OCI-LY7 (cell line): ENCODE measurements around the gene MCEE. TPM values are rescaled to one million over a fixed set of nuclear protein-coding genes. Genes with fewer than 3 reads are reported as not detected.

Experiments used
- BruUV-seq: library from RNA; stranded (reverse); fragments of 400-500 nt; replicated peaks from 2 replicates; lab custom pipeline; 2021; lab: Mats Ljungman, UMichigan
- CTCF ChIA-PET: fragments of 300-600 bp; sonication (Branson Sonifier 250); formaldehyde crosslinking; loops from one replicate; lab custom pipeline; 2022; ENCODE audit warnings: antibody characterized with exemption; ENCODE audit not compliant: unreplicated experiment; lab: Charles Lee
- POLR2A ChIA-PET: fragments of 300-600 bp; sonication (Branson Sonifier 250); formaldehyde crosslinking; loops from one replicate; lab custom pipeline; 2022; ENCODE audit warnings: antibody characterized with exemption; lab: Charles Lee
- DNase-seq: peaks from one replicate; pipeline ENCODE4 v3.0.0-alpha.2; 2015; ENCODE audit warnings: low spot score
- H2AFZ ChIP-seq: fragments of 200-600 bp; sonication (generic), shearing (Covaris generic); 2 replicates; pipeline ENCODE4 v1.6.1; 2014; ENCODE audit warnings: mild to moderate bottlenecking, antibody characterized with exemption, low read length, moderate library complexity
- H3K27ac ChIP-seq: fragments of 200-600 bp; sonication (generic); 2 replicates; pipeline ENCODE4 v1.5.1; 2014; ENCODE audit warnings: mixed run types, low read depth, mild to moderate bottlenecking, moderate library complexity, low read length, inconsistent platforms; ENCODE audit not compliant: poor library complexity, severe bottlenecking
- H3K36me3 ChIP-seq: fragments of 200-600 bp; sonication (generic); 2 replicates; pipeline ENCODE4 v1.6.1; 2014; ENCODE audit warnings: mild to moderate bottlenecking, antibody characterized with exemption, low read length, moderate library complexity, mixed read lengths; ENCODE audit not compliant: insufficient read depth
- H3K4me1 ChIP-seq: fragments of 200-600 bp; sonication (generic); 2 replicates; pipeline ENCODE4 v1.5.1; 2014; ENCODE audit warnings: mild to moderate bottlenecking, low read length; ENCODE audit not compliant: insufficient read depth, poor library complexity, severe bottlenecking
- H3K4me2 ChIP-seq: fragments of 200-600 bp; sonication (generic); 2 replicates; pipeline ENCODE4 v1.6.1; 2014; ENCODE audit warnings: mild to moderate bottlenecking, low read length
- H3K4me3 ChIP-seq: fragments of 200-600 bp; sonication (generic); 2 replicates; pipeline ENCODE4 v1.5.1; 2014; ENCODE audit warnings: mild to moderate bottlenecking, low read depth, low read length; ENCODE audit not compliant: poor library complexity, severe bottlenecking
- H3K79me2 ChIP-seq: fragments of 200-600 bp; sonication (generic); 2 replicates; pipeline ENCODE4 v1.6.1; 2016; ENCODE audit warnings: low read depth, mild to moderate bottlenecking, low read length, moderate library complexity, mixed read lengths; ENCODE audit not compliant: insufficient read depth
- H3K9me2 ChIP-seq: fragments of 200-600 bp; sonication (generic); 2 replicates; pipeline ENCODE4 v1.6.1; 2016; ENCODE audit warnings: mild to moderate bottlenecking, low read length, mixed read lengths; ENCODE audit not compliant: insufficient read depth
- H3K9me3 ChIP-seq: fragments of 200-600 bp; sonication (generic); 2 replicates; pipeline ENCODE4 v1.6.1; 2014; ENCODE audit warnings: mild to moderate bottlenecking, mixed run types, low read length, mixed read lengths
- H4K20me1 ChIP-seq: fragments of 200-600 bp; sonication (generic); 2 replicates; pipeline ENCODE4 v1.6.1; 2014; ENCODE audit warnings: mild to moderate bottlenecking, antibody characterized with exemption, low read length, moderate library complexity, mixed read lengths; ENCODE audit not compliant: insufficient read depth
- EZH2phosphoT487 ChIP-seq: fragments of 200-600 bp; sonication (generic); IDR thresholded peaks from 2 replicates; pipeline ENCODE4 v1.6.1; 2018; ENCODE audit warnings: low read depth, borderline replicate concordance, mild to moderate bottlenecking, mixed run types, antibody characterized with exemption, low read length, moderate library complexity, mixed read lengths
- intact Hi-C: fragments of 100-400 bp; cut with micrococcal nuclease; formaldehyde crosslinking; loops from one replicate; pipeline ENCODE4 v1.10.0; 2022; ENCODE audit not compliant: unreplicated experiment
- total RNA-seq, 2 experiments: library from RNA; depleted of rRNA in 1 of 2; stranded (reverse); fragments of >200 nt in 1 of 2; shearing (Covaris generic) in 1 of 2; gene quantifications; 2 replicates each; pipeline ENCODE4 v1.2.3, GENCODE V29; 2014 to 2022
- TF ChIP-seq, protein P1 (sequence below): fragments of 200-600 bp; sonication (generic); conservative IDR thresholded peaks from 2 replicates; pipeline ENCODE4 v1.5.1; 2014; ENCODE audit warnings: mild to moderate bottlenecking, antibody characterized with exemption, low read length, moderate library complexity, mixed read lengths

MCEE gene
- total RNA-seq, 2 experiments from 2014 or later = 26.4 to 30.8 TPM

DNA sequence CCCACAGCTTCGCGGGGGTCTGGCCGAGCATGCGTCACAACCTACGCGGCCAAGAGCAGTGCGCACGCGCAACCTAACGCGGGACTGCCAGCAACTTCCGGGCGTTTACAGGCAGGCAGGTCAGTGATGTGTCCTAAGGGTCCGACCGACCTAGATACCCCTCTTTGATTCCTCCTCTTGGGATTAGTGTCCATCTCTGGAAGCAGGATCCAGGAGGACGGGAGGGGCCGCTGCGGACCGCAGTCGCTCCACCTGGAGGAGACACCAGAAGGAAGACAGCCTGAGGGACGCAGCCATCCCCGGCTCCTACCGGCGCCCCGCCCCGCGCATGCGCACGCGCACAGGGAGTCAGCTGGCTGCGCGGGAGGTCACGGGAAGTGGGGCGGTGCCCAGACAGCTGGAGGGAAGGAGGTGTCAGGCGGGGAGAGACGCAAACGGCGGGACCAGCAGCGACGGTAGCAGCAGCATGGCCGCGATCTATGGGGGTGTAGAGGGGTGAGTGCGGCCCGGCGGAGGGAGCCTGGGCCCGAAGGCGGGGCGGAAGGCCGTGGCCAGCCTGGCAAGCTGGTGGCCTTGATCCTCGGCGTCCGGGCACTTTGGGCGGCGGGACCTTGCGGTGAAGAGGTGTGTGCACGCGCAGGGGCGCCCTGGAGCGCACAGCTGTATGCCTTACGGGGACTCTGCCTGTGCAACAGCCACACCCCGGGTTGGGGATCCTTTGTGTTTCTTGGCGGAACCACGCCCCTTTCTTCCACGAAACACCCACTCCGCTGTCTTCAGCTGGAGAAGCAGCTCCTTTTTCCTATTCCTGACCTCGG lies 61.6 kb downstream of the MCEE start, which contains the start of gene NAGK:
Gene NAGK (plus strand): TSS at position 431 of the 818 bp plus-strand sequence. CDS start 36 bp downstream, at position 467.
- no peak for TF ChIP-seq EZH2phosphoT487
- TF ChIP-seq, protein P1, sequence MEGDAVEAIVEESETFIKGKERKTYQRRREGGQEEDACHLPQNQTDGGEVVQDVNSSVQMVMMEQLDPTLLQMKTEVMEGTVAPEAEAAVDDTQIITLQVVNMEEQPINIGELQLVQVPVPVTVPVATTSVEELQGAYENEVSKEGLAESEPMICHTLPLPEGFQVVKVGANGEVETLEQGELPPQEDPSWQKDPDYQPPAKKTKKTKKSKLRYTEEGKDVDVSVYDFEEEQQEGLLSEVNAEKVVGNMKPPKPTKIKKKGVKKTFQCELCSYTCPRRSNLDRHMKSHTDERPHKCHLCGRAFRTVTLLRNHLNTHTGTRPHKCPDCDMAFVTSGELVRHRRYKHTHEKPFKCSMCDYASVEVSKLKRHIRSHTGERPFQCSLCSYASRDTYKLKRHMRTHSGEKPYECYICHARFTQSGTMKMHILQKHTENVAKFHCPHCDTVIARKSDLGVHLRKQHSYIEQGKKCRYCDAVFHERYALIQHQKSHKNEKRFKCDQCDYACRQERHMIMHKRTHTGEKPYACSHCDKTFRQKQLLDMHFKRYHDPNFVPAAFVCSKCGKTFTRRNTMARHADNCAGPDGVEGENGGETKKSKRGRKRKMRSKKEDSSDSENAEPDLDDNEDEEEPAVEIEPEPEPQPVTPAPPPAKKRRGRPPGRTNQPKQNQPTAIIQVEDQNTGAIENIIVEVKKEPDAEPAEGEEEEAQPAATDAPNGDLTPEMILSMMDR = peak; percentile 33; the same call in 1 of the 2 replicates
- Histone ChIP-seq H3K9me3 (no peaks in the 10 kb centered on the region), H3K9me2 (no peaks in the 10 kb centered on the region), H3K4me3 (peak within 1 kb of the TSS; percentile 94), H3K27ac (peak within 1 kb of the TSS; percentile 99), H2AFZ (peak within 1 kb of the TSS; percentile 11; the same call in 1 of the 2 replicates), H3K36me3 (peaks cover 40% of the 10 kb centered on the region), H4K20me1 (peaks cover 18% of the 10 kb centered on the region), H3K4me2 (peak within 1 kb of the TSS; percentile 92), H3K79me2 (peaks cover 57% of the 10 kb centered on the region), H3K4me1 (peaks cover 80% of the 10 kb centered on the region)
- no TSS peak for BruUV-seq
- peak; percentile 96 for DNase-seq
- ChIA-PET CTCF (interaction anchor here (2.0 kb wide), 1 partner anchor 18 kb away, joined by 4 read pairs; no protein-coding TSS in a partner anchor), POLR2A (interaction anchor here (0.7 to 2.9 kb wide), 7 partner anchors 9 to 264 kb away, joined by 3 to 11 read pairs (median 4); partner anchors contain the start of genes MCEE and MPHOSPH10)
- intact Hi-C loops = loop anchor here (1.0 to 10.0 kb wide), 6 partner anchors 62 to 981 kb away; partner anchors contain the start of genes MCEE, MPHOSPH10, PAIP2B and PCBP1

DNA sequence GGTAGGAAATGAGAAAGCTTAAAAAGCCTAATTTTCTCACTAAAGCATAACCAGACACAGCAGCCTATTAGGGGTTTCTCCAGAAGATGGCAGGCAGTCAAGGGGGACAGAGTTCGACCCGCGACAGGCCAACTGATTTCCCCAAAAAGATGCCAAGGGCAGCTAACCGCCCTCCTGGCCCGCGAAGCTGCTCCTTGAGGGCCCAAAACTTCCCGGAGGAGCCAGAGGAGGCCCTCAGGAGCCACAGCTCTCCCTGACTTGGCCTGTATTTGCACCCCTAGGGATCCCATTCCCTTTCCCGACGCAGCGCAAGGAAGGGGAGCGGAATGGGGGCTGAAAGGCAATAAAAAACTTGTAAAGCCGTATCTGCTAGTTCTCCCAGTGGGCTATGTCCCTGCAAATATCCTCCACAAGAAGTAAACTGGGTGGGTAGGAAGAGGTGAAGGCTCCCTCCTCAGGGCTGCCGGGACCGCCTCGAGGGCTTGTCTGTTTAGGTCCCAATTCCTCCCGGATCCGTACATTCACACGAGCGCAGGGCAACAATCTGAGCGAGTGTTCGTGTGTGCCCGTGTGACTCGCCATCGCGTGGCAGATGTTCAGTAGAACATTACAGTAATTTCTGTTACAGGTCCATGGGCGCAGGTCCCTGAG lies 62.3 kb downstream of the MCEE start:
- H3K9me3 ChIP-seq = no peaks in the 10 kb centered on the region
- POLR2A ChIA-PET = interaction anchor here (0.6 to 2.9 kb wide), 7 partner anchors 11 to 810 kb away, joined by 3 to 11 read pairs (median 4); partner anchors contain the start of genes MCEE, MPHOSPH10, PCYOX1 and SNRPG
- H3K36me3 ChIP-seq = peaks cover 33% of the 10 kb centered on the region
- H3K4me3 ChIP-seq = peak overlapping the region; percentile 94
- DNase-seq = peak; percentile 63
- BruUV-seq = TSS peak; percentile 85
- intact Hi-C loops = loop anchor here (1.0 to 10.0 kb wide), 6 partner anchors 63 to 980 kb away; partner anchors contain the start of genes MCEE, MPHOSPH10, PAIP2B and PCBP1
- peaks cover 59% of the 10 kb centered on the region for H3K79me2 ChIP-seq
- H3K9me2 ChIP-seq = no peaks in the 10 kb centered on the region
- H3K4me1 ChIP-seq = peaks cover 84% of the 10 kb centered on the region
- H2AFZ ChIP-seq = peak overlapping the region; percentile 11; the same call in 1 of the 2 replicates
- TF ChIP-seq, protein P1 = peak; percentile 47; the same call in 1 of the 2 replicates
- TF ChIP-seq EZH2phosphoT487 = no peak
- peak overlapping the region; percentile 92 for H3K4me2 ChIP-seq
- H3K27ac ChIP-seq = peak overlapping the region; percentile 99
- H4K20me1 ChIP-seq = peaks cover 16% of the 10 kb centered on the region
- CTCF ChIA-PET = no interaction called here
